PC-9 (cell line): ENCODE measurements around the gene CNTF.

ENCODE experiments used
- EZH2 ChIP-seq: fragments of 200-600 bp; sonication (generic); IDR thresholded peaks from 2 replicates; pipeline ENCODE4 v1.8.0; 2017; ENCODE audit warnings: antibody characterized with exemption, low read depth
- TF ChIP-seq, protein P1 (sequence below): fragments of 200-600 bp; sonication (generic); conservative IDR thresholded peaks from 2 replicates; pipeline ENCODE4 v1.6.1; 2017; ENCODE audit warnings: mixed run types, antibody characterized with exemption, mild to moderate bottlenecking, moderate library complexity

- TF ChIP-seq, protein P1, sequence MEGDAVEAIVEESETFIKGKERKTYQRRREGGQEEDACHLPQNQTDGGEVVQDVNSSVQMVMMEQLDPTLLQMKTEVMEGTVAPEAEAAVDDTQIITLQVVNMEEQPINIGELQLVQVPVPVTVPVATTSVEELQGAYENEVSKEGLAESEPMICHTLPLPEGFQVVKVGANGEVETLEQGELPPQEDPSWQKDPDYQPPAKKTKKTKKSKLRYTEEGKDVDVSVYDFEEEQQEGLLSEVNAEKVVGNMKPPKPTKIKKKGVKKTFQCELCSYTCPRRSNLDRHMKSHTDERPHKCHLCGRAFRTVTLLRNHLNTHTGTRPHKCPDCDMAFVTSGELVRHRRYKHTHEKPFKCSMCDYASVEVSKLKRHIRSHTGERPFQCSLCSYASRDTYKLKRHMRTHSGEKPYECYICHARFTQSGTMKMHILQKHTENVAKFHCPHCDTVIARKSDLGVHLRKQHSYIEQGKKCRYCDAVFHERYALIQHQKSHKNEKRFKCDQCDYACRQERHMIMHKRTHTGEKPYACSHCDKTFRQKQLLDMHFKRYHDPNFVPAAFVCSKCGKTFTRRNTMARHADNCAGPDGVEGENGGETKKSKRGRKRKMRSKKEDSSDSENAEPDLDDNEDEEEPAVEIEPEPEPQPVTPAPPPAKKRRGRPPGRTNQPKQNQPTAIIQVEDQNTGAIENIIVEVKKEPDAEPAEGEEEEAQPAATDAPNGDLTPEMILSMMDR, result no peak
- TF ChIP-seq EZH2, result no peak
These were observed 52.1 kb downstream of the CNTF start for GRCh38 chr11:58674609-58675008.
